HepG2 (cell line): ENCODE measurements around the gene SLC12A5. TPM values are rescaled to one million over a fixed set of nuclear protein-coding genes. Genes with fewer than 3 reads are reported as not detected.
A peak's percentile ranks its signal among the peaks of the same experiment; 100 is the strongest.

Source experiments
- GTF3A ChIP-seq: sonication (generic); formaldehyde crosslinking; conservative IDR thresholded peaks from 2 replicates; pipeline ENCODE4 v1.4.0; 2020; ENCODE audit warnings: mild to moderate bottlenecking, missing genetic modification reagents
- HDAC2 ChIP-seq: sonication (generic); formaldehyde crosslinking; IDR thresholded peaks from 2 replicates; pipeline ENCODE4 v1.4.0; 2020; ENCODE audit warnings: missing genetic modification reagents
- MAFG ChIP-seq: sonication (generic); formaldehyde crosslinking; IDR thresholded peaks from 2 replicates; pipeline ENCODE4 v1.5.1; 2020; ENCODE audit warnings: mild to moderate bottlenecking, missing genetic modification reagents
- MYC ChIP-seq: sonication (generic); formaldehyde crosslinking; IDR thresholded peaks from 2 replicates; pipeline ENCODE4 v1.9.0; 2021; ENCODE audit warnings: missing genetic modification reagents, borderline replicate concordance
- NCOA5 ChIP-seq: sonication (generic); formaldehyde crosslinking; IDR thresholded peaks from 2 replicates; pipeline ENCODE4 v1.4.0; 2020; ENCODE audit warnings: missing genetic modification reagents
- PCBP1 ChIP-seq: fragments of 200-400 bp; formaldehyde crosslinking; IDR thresholded peaks from 2 replicates; pipeline ENCODE4 v1.6.1; 2017; ENCODE audit warnings: mild to moderate bottlenecking, low read depth, low read length, borderline replicate concordance
- PHF20 ChIP-seq: sonication (generic); formaldehyde crosslinking; IDR thresholded peaks from 2 replicates; pipeline ENCODE4 v1.5.0; 2020; ENCODE audit warnings: mild to moderate bottlenecking, missing genetic modification reagents
- RFX1 ChIP-seq: fragments of 450-650 bp; IDR thresholded peaks from 2 replicates; pipeline ENCODE4 v1.6.1; 2017
- SIX1 ChIP-seq: sonication (generic); formaldehyde crosslinking; IDR thresholded peaks from 2 replicates; pipeline ENCODE4 v1.4.0; 2020; ENCODE audit warnings: missing genetic modification reagents, borderline replicate concordance
- SMAD9 ChIP-seq: sonication (generic); formaldehyde crosslinking; IDR thresholded peaks from 2 replicates; pipeline ENCODE4 v1.5.1; 2020; ENCODE audit warnings: mild to moderate bottlenecking, missing genetic modification reagents
- ZBTB4 ChIP-seq: sonication (generic); formaldehyde crosslinking; IDR thresholded peaks from 2 replicates; pipeline ENCODE4 v1.4.0; 2020; ENCODE audit warnings: missing genetic modification reagents, mild to moderate bottlenecking, borderline replicate concordance
- ZSCAN22 ChIP-seq: sonication (generic); formaldehyde crosslinking; IDR thresholded peaks from 2 replicates; pipeline ENCODE4 v1.4.0; 2020; ENCODE audit warnings: mild to moderate bottlenecking, missing genetic modification reagents
- ZSCAN25 ChIP-seq: sonication (generic); formaldehyde crosslinking; IDR thresholded peaks from 2 replicates; pipeline ENCODE4 v1.8.0; 2022; ENCODE audit warnings: mild to moderate bottlenecking, missing genetic modification reagents
- polyA plus RNA-seq, 8 experiments: library from polyadenylated mRNA; depleted of rRNA in 3 of 8; stranded (reverse) in 7 of 8; unstranded in 1 of 8; fragments of >200 nt; fragmentation: Illumina TruSeq in 4 of 8; extraction: Trizol in 4 of 8; gene quantifications; 2 replicates each; pipeline versions ENCODE4 v1.2.1 to v1.2.3, GENCODE V29; 2011 to 2016; ENCODE audit warnings: low read depth in 4 of 8, missing spikeins in 1 of 8, mixed read lengths in 1 of 8; ENCODE audit not compliant: insufficient read depth in 1 of 8
- total RNA-seq, 5 experiments: library from RNA; depleted of rRNA; stranded (reverse); fragments of >200 nt; fragmentation: Illumina TruSeq; extraction: Trizol; gene quantifications; 2 replicates each; pipeline ENCODE4 v1.2.3, GENCODE V29; 2016; ENCODE audit warnings: low read depth in 1 of 5
- TF ChIP-seq, protein P1 (sequence below): sonication (generic); formaldehyde crosslinking; IDR thresholded peaks from 2 replicates; pipeline ENCODE4 v1.4.0; 2020; ENCODE audit warnings: missing genetic modification reagents
- TF ChIP-seq, protein P2 (sequence below): sonication (generic); formaldehyde crosslinking; IDR thresholded peaks from 2 replicates; pipeline ENCODE4 v1.4.0; 2020; ENCODE audit warnings: mild to moderate bottlenecking, missing genetic modification reagents, borderline replicate concordance

Gene SLC12A5
- total and polyA plus RNA-seq, 2 of the 13 experiments (the other 11 are each of a cell fraction or from before 2014, with no cell fraction given): 4.3 to 5.4 TPM

DNA sequence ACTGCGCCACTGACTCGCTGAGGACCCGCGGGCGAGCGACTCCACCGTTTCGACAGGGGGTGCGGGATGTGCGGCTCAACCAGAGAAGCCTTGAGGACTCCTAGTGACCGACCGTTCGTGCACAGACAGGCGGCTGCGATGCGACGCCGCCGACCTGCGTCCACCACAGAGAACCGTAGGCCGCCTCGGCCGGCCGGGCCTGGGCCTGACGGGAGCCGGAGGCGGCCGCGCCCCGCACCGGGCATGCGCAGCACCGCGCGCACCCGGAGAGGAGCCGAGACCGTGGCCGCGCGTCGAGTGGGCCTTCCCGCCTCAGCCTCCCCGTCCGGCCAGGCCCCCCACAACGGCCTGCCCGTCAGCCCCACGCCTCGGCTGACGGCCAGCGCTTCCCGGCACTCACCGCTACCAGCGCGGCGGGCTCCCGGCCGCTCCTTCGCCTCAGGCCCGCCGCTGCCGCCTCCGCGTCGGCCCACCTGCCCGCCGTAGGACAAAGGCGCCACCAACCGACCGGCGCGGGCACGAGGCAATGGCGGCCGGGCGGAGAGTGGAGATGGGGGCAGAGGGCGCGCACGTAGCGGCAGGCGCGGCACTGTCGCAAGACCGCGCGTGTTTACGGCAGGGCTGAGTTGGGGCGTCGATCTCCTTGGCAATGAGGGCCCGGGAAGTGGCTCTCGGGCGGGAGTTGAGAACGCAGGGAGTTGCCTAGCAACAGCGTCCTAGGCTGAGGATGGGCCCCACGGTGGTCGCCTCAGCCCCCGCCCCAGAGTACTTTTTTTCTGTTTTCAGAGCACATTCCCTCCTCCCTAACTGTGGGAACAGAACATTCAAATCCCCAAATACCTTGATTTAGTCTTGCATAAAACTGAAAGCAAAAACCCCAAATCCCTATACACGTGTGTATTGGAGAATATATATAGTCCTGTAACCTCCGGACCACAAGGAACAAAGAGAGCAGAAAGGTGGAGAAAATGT lies 60.7 kb downstream of the SLC12A5 start, which contains the start of gene NCOA5 (continued):
- TF ChIP-seq, protein P1, sequence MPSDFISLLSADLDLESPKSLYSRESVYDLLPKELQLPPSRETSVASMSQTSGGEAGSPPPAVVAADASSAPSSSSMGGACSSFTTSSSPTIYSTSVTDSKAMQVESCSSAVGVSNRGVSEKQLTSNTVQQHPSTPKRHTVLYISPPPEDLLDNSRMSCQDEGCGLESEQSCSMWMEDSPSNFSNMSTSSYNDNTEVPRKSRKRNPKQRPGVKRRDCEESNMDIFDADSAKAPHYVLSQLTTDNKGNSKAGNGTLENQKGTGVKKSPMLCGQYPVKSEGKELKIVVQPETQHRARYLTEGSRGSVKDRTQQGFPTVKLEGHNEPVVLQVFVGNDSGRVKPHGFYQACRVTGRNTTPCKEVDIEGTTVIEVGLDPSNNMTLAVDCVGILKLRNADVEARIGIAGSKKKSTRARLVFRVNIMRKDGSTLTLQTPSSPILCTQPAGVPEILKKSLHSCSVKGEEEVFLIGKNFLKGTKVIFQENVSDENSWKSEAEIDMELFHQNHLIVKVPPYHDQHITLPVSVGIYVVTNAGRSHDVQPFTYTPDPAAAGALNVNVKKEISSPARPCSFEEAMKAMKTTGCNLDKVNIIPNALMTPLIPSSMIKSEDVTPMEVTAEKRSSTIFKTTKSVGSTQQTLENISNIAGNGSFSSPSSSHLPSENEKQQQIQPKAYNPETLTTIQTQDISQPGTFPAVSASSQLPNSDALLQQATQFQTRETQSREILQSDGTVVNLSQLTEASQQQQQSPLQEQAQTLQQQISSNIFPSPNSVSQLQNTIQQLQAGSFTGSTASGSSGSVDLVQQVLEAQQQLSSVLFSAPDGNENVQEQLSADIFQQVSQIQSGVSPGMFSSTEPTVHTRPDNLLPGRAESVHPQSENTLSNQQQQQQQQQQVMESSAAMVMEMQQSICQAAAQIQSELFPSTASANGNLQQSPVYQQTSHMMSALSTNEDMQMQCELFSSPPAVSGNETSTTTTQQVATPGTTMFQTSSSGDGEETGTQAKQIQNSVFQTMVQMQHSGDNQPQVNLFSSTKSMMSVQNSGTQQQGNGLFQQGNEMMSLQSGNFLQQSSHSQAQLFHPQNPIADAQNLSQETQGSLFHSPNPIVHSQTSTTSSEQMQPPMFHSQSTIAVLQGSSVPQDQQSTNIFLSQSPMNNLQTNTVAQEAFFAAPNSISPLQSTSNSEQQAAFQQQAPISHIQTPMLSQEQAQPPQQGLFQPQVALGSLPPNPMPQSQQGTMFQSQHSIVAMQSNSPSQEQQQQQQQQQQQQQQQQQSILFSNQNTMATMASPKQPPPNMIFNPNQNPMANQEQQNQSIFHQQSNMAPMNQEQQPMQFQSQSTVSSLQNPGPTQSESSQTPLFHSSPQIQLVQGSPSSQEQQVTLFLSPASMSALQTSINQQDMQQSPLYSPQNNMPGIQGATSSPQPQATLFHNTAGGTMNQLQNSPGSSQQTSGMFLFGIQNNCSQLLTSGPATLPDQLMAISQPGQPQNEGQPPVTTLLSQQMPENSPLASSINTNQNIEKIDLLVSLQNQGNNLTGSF (CRISPR knock-in tag): peak; percentile 90
- TF ChIP-seq PCBP1 (0 out of 2 replicates have a peak, but pooled peaks have one; percentile 51), MAFG (CRISPR knock-in tag) (no peak), RFX1 (peak; percentile 99), ZBTB4 (0 out of 2 replicates have a peak, but pooled peaks have one; percentile 33), PHF20 (CRISPR knock-in tag) (peak; percentile 90), ZSCAN25 (CRISPR knock-in tag) (peak; percentile 82; the same call in 1 of the 2 replicates), SIX1 (CRISPR knock-in tag) (no peak), NCOA5 (CRISPR knock-in tag) (no peak), HDAC2 (peak; percentile 78), SMAD9 (CRISPR knock-in tag) (no peak), GTF3A (CRISPR knock-in tag) (peak; percentile 97; the same call in 1 of the 2 replicates), ZSCAN22 (CRISPR knock-in tag) (0 out of 2 replicates have a peak, but pooled peaks have one; percentile 23), MYC (CRISPR knock-in tag) (peak; percentile 100)
- TF ChIP-seq, protein P2, sequence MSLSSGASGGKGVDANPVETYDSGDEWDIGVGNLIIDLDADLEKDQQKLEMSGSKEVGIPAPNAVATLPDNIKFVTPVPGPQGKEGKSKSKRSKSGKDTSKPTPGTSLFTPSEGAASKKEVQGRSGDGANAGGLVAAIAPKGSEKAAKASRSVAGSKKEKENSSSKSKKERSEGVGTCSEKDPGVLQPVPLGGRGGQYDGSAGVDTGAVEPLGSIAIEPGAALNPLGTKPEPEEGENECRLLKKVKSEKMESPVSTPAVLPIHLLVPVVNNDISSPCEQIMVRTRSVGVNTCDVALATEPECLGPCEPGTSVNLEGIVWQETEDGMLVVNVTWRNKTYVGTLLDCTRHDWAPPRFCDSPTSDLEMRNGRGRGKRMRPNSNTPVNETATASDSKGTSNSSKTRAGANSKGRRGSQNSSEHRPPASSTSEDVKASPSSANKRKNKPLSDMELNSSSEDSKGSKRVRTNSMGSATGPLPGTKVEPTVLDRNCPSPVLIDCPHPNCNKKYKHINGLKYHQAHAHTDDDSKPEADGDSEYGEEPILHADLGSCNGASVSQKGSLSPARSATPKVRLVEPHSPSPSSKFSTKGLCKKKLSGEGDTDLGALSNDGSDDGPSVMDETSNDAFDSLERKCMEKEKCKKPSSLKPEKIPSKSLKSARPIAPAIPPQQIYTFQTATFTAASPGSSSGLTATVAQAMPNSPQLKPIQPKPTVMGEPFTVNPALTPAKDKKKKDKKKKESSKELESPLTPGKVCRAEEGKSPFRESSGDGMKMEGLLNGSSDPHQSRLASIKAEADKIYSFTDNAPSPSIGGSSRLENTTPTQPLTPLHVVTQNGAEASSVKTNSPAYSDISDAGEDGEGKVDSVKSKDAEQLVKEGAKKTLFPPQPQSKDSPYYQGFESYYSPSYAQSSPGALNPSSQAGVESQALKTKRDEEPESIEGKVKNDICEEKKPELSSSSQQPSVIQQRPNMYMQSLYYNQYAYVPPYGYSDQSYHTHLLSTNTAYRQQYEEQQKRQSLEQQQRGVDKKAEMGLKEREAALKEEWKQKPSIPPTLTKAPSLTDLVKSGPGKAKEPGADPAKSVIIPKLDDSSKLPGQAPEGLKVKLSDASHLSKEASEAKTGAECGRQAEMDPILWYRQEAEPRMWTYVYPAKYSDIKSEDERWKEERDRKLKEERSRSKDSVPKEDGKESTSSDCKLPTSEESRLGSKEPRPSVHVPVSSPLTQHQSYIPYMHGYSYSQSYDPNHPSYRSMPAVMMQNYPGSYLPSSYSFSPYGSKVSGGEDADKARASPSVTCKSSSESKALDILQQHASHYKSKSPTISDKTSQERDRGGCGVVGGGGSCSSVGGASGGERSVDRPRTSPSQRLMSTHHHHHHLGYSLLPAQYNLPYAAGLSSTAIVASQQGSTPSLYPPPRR (CRISPR knock-in tag): no peak; the same call in 1 of the 2 replicates
